Measurements from ENCODE around the gene TFAP2E.

Gene TFAP2E

GRCh38 chr1:35539073-35539823 is 33.9 kb upstream of the TFAP2E start:
- H3K27ac ChIP-seq = peak overlapping the region; percentile 60

GRCh38 chr1:35539824-35540261 is 33.3 kb upstream of the TFAP2E start:
- Histone ChIP-seq H3K4me3 (ENCODE audit: low read depth in 1 of 2, low read length in 1 of 2) (no peak overlapping the region), H3K9me3 (no peaks in the 10 kb centered on the region), H3K27ac (peak overlapping the region; percentile 60), H3K36me3 (no peaks in the 10 kb centered on the region), H3K27me3 (no peaks in the 10 kb centered on the region), H3K4me1 (ENCODE audit: control insufficient read depth in 1 of 2, insufficient read depth in 1 of 2, low read depth in 1 of 2, low read length in 1 of 2) (peaks cover 44 to 53% of the 10 kb centered on the region in 2 experiments)
- no peak for TF ChIP-seq CTCF (IDR thresholded peaks at IDR 0.05)

More at GRCh38 chr1:35539073-35539823, 33.9 kb upstream of the TFAP2E start:
- no peaks in the 10 kb centered on the region for H3K27me3 ChIP-seq
- no peak for TF ChIP-seq CTCF (IDR thresholded peaks at IDR 0.05)
- no peak overlapping the region for H3K4me3 ChIP-seq (ENCODE audit: low read depth in 1 of 2, low read length in 1 of 2)
- no peaks in the 10 kb centered on the region for H3K36me3 ChIP-seq
- H3K9me3 ChIP-seq = no peaks in the 10 kb centered on the region
- H3K4me1 ChIP-seq (ENCODE audit: control insufficient read depth in 1 of 2, insufficient read depth in 1 of 2, low read depth in 1 of 2, low read length in 1 of 2) = peaks cover 38 to 48% of the 10 kb centered on the region in 2 experiments

- H3K27ac ChIP-seq = peak overlapping the region; percentile 67
- peak; percentile 23 for TF ChIP-seq CTCF (IDR thresholded peaks at IDR 0.05)
These were observed 28.1 kb upstream of the TFAP2E start for GRCh38 chr1:35544976-35545375.

GRCh38 chr1:35546614-35547013 is 26.5 kb upstream of the TFAP2E start:
- no peak for TF ChIP-seq CTCF (IDR thresholded peaks at IDR 0.05)
- Histone ChIP-seq H3K27ac (no peak overlapping the region), H3K9me3 (no peaks in the 10 kb centered on the region), H3K4me3 (ENCODE audit: low read depth in 1 of 2, low read length in 1 of 2) (no peak overlapping the region), H3K27me3 (no peaks in the 10 kb centered on the region), H3K4me1 (ENCODE audit: control insufficient read depth in 1 of 2, insufficient read depth in 1 of 2, low read depth in 1 of 2, low read length in 1 of 2) (peaks cover 24 to 34% of the 10 kb centered on the region in 2 experiments), H3K36me3 (peaks cover 25% of the 10 kb centered on the region)

More at GRCh38 chr1:35544976-35545375, 28.1 kb upstream of the TFAP2E start:
- Histone ChIP-seq H3K4me3 (ENCODE audit: low read depth in 1 of 2, low read length in 1 of 2) (peak overlapping the region in 1 of 2 experiments; percentile 10), H3K36me3 (peaks cover 10% of the 10 kb centered on the region), H3K27me3 (no peaks in the 10 kb centered on the region), H3K4me1 (ENCODE audit: control insufficient read depth in 1 of 2, insufficient read depth in 1 of 2, low read depth in 1 of 2, low read length in 1 of 2) (peaks cover 38 to 50% of the 10 kb centered on the region in 2 experiments), H3K9me3 (no peaks in the 10 kb centered on the region)

- H3K36me3 ChIP-seq = peaks cover 46% of the 10 kb centered on the region
- H3K4me1 ChIP-seq (ENCODE audit: control insufficient read depth in 1 of 2, insufficient read depth in 1 of 2, low read depth in 1 of 2, low read length in 1 of 2) = peaks cover 29% of the 10 kb centered on the region in 2 experiments
- H3K9me3 ChIP-seq = no peaks in the 10 kb centered on the region
- no peak overlapping the region for H3K4me3 ChIP-seq (ENCODE audit: low read depth in 1 of 2, low read length in 1 of 2)
- H3K27ac ChIP-seq = no peak overlapping the region
- no peak for TF ChIP-seq CTCF (IDR thresholded peaks at IDR 0.05)
- no peaks in the 10 kb centered on the region for H3K27me3 ChIP-seq
These were observed 19.3 kb upstream of the TFAP2E start for GRCh38 chr1:35553851-35554250.
